ENCODE measurements around the gene TCP1. TPM values are rescaled to one million over a fixed set of nuclear protein-coding genes. Genes with fewer than 3 reads are reported as not detected.

The TCP1 gene
- total RNA-seq, 1 experiment from 2014 or later, result 528 TPM

DNA sequence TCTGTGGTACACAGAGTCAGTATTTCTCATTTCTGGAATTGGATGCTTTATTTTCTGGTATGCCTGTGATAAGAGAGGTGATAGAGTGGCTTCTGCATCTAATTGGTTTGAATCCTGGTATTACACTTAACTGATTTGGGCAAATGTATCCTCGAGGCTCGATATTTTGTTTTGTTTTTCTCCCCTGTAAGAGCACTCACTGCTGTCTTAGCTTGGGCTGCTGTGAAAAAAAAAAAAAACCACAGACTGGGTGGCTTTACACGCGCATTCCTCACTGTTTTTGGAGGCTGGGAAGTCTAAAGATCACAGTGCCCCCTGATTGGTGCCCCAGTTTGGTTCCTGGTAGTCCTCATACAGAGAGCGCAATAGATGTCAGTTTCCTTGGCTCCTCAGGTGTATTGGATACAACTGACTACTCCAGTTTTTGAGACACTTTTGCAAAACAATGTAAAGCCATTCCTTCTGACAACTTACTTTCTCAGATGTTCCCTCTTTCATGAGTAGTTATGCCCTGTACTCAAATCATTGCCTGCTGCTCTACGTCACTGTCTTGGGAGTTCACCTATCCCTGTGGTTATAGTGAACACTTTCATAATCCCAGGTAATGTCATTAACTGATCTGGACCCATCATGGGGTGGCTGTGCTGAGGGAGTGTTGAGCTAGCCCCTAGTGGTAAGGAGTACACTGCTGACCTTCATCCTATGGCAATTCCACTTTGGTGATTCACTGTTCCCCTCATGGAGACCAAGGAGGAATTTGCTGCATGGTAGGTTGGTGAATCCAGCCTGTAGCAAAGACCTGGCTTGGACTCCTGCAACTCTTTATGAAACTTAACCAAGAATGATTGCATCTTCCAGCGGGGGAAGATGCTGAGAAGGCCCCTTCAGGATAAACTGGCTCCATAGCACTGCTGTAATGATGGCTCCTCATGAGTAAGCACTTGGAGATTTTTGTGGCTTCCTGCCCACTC lies 31.1 kb downstream of the TCP1 start:
- H3K4me3 ChIP-seq (ENCODE audit: low read depth, low read length, poor library complexity, severe bottlenecking), result no peak overlapping the region
- no peak for TF ChIP-seq EZH2 (IDR thresholded peaks at IDR 0.05; ENCODE audit: borderline replicate concordance, low read depth, low read length, poor library complexity, severe bottlenecking)
- TF ChIP-seq, protein P1, sequence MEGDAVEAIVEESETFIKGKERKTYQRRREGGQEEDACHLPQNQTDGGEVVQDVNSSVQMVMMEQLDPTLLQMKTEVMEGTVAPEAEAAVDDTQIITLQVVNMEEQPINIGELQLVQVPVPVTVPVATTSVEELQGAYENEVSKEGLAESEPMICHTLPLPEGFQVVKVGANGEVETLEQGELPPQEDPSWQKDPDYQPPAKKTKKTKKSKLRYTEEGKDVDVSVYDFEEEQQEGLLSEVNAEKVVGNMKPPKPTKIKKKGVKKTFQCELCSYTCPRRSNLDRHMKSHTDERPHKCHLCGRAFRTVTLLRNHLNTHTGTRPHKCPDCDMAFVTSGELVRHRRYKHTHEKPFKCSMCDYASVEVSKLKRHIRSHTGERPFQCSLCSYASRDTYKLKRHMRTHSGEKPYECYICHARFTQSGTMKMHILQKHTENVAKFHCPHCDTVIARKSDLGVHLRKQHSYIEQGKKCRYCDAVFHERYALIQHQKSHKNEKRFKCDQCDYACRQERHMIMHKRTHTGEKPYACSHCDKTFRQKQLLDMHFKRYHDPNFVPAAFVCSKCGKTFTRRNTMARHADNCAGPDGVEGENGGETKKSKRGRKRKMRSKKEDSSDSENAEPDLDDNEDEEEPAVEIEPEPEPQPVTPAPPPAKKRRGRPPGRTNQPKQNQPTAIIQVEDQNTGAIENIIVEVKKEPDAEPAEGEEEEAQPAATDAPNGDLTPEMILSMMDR (conservative IDR thresholded peaks at IDR 0.05; ENCODE audit: low read depth, low read length), result 0 out of 2 replicates have a peak, but pooled peaks have one; percentile 19
- no TSS peak for BruUV-seq (replicated peaks)
- peaks cover 11% of the 10 kb centered on the region for H3K4me1 ChIP-seq (ENCODE audit: insufficient read depth, low read length, poor library complexity, severe bottlenecking)
- intact Hi-C loops (cut with micrococcal nuclease; ENCODE audit: unreplicated experiment), result no loop called here
- no peaks in the 10 kb centered on the region for H3K27me3 ChIP-seq (replicated peaks; ENCODE audit: insufficient read depth, low read depth, low read length, poor library complexity)
- DNase-seq (ENCODE audit: low spot score), result no peak
- POLR2A ChIA-PET (ENCODE audit: low non-redundant PET), result no interaction called here
- H3K27ac ChIP-seq (ENCODE audit: low read depth, low read length, poor library complexity, severe bottlenecking), result no peak overlapping the region
- H3K36me3 ChIP-seq (ENCODE audit: insufficient read depth, low read length, poor library complexity, severe bottlenecking), result peaks cover 63% of the 10 kb centered on the region
- CTCF ChIA-PET, result no interaction called here
- no peaks in the 10 kb centered on the region for H3K9me3 ChIP-seq (ENCODE audit: low read depth, low read length, poor library complexity, severe bottlenecking)

DNA sequence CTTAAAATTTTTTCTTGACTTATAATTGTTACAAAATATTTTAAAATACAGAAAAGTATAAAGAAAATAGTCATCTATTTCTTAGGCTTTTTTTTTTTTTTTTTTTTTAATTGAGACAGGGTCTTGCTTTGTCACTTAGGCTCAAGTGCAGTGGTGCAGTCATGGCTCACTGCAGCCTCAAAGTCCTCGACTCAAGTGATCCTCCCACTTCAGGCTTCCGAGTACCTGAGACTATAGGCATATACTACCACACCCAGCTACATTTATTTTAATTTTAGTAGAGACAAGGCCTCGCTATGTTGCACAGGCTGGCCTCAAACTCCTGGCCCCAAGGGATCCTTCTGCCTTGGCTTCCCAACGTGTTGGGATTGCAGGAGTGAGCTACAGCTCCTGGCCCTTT lies 32.9 kb downstream of the TCP1 start:
- Histone ChIP-seq H3K4me3 (ENCODE audit: low read depth, low read length, poor library complexity, severe bottlenecking) (no peak overlapping the region), H3K27ac (ENCODE audit: low read depth, low read length, poor library complexity, severe bottlenecking) (no peak overlapping the region), H3K27me3 (replicated peaks; ENCODE audit: insufficient read depth, low read depth, low read length, poor library complexity) (no peaks in the 10 kb centered on the region), H3K36me3 (ENCODE audit: insufficient read depth, low read length, poor library complexity, severe bottlenecking) (peaks cover 75% of the 10 kb centered on the region), H3K9me3 (ENCODE audit: low read depth, low read length, poor library complexity, severe bottlenecking) (no peaks in the 10 kb centered on the region), H3K4me1 (ENCODE audit: insufficient read depth, low read length, poor library complexity, severe bottlenecking) (peaks cover 11% of the 10 kb centered on the region)
- CTCF ChIA-PET, result no interaction called here
- POLR2A ChIA-PET (ENCODE audit: low non-redundant PET), result no interaction called here
- intact Hi-C loops (cut with micrococcal nuclease; ENCODE audit: unreplicated experiment), result no loop called here
- DNase-seq (ENCODE audit: low spot score), result no peak
- BruUV-seq (replicated peaks), result no TSS peak
- TF ChIP-seq, protein P1 (conservative IDR thresholded peaks at IDR 0.05; ENCODE audit: low read depth, low read length), result no peak
- no peak for TF ChIP-seq EZH2 (IDR thresholded peaks at IDR 0.05; ENCODE audit: borderline replicate concordance, low read depth, low read length, poor library complexity, severe bottlenecking)

DNA sequence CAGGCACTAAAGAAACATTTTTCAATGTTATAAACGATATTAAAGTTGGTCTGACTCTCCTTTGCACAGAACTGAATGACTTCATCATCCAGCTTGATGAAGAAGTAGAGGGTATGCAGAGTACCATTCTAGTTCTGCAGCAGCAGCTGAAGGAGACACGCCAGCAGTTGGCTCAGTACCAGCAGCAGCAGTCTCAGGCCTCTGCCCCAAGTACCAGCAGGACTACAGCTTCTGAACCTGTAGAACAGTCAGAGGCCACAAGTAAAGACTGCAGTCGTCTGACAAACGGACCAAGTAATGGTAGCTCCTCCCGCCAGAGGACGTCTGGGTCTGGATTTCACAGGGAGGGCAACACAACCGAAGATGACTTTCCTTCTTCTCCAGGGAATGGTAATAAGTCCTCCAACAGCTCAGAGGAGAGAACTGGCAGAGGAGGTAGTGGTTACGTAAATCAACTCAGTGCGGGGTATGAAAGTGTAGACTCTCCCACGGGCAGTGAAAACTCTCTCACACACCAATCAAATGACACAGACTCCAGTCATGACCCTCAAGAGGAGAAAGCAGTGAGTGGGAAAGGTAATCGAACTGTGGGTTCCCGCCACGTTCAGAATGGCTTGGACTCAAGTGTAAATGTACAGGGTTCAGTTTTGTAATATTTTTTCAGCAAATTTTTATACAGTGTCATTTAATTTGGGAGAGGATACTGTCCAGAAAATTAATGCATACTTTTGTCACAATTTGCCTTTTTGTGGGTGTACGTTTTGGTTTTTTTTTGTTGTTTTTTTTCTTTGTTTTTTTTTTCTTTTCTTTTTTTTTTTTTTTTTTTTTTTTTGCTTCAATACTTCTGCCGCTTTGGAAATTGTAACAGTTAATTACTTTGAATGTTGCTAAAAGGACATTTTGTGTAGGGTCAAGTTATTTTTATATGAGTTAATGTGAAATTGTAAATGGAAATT lies 34.2 kb downstream of the TCP1 start:
- ChIA-PET CTCF (interaction anchor here (0.6 kb wide), 1 partner anchor 268 kb away, joined by 4 read pairs; no protein-coding TSS in a partner anchor), POLR2A (ENCODE audit: low non-redundant PET) (no interaction called here)
- Histone ChIP-seq H3K27me3 (replicated peaks; ENCODE audit: insufficient read depth, low read depth, low read length, poor library complexity) (no peaks in the 10 kb centered on the region), H3K36me3 (ENCODE audit: insufficient read depth, low read length, poor library complexity, severe bottlenecking) (peaks cover 88% of the 10 kb centered on the region), H3K4me1 (ENCODE audit: insufficient read depth, low read length, poor library complexity, severe bottlenecking) (peaks cover 3% of the 10 kb centered on the region), H3K27ac (ENCODE audit: low read depth, low read length, poor library complexity, severe bottlenecking) (peak overlapping the region; percentile 20), H3K4me3 (ENCODE audit: low read depth, low read length, poor library complexity, severe bottlenecking) (no peak overlapping the region), H3K9me3 (ENCODE audit: low read depth, low read length, poor library complexity, severe bottlenecking) (no peaks in the 10 kb centered on the region)
- TSS peak; percentile 49 for BruUV-seq (replicated peaks)
- TF ChIP-seq EZH2 (IDR thresholded peaks at IDR 0.05; ENCODE audit: borderline replicate concordance, low read depth, low read length, poor library complexity, severe bottlenecking), result no peak
- intact Hi-C loops (cut with micrococcal nuclease; ENCODE audit: unreplicated experiment), result no loop called here
- no peak for DNase-seq (ENCODE audit: low spot score)
